Activated CD8-positive, alpha-beta memory T cell treated with anti-CD3 and anti-CD28 coated beads, Interleukin-2, amount 50 U/mL, for 1 hour (primary cell): ENCODE measurements around the gene GGNBP2.

Experiments used
- DNase-seq: peaks from one replicate; pipeline ENCODE4 v3.0.0-alpha.2; 2020; ENCODE audit errors: extremely low read depth

The GGNBP2 gene

GRCh38 chr17:36550491-36551417 is 6.0 kb downstream of the GGNBP2 start:
- no peak for DNase-seq

GRCh38 chr17:36553459-36553858 is 8.7 kb downstream of the GGNBP2 start:
- DNase-seq, result no peak

DNA sequence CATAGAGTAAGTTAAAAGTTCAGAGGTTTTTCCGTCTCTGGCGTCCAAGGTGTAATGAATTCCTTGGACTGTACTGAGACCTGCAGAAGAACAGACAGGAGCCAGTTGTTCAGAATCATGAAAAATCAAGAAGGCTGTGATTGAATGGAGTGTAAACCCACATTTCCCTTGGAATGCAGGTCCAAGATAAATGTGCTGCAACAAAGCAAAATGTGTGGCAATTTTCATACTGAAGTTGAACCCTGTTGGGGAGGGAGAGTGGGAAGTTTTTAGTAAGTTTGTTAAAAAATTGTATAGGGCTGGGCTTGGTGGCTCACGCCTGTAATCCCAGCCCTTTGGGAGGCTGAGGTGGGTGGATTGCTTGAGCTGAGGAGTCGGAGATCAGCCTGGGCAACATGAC is 21.4 kb downstream of the GGNBP2 start:
- DNase-seq, result no peak

- no peak for DNase-seq
Observed at GRCh38 chr17:36575028-36575427, 30.3 kb downstream of the GGNBP2 start.

GRCh38 chr17:36576793-36577192 is 32.1 kb downstream of the GGNBP2 start:
- DNase-seq, result no peak

DNA sequence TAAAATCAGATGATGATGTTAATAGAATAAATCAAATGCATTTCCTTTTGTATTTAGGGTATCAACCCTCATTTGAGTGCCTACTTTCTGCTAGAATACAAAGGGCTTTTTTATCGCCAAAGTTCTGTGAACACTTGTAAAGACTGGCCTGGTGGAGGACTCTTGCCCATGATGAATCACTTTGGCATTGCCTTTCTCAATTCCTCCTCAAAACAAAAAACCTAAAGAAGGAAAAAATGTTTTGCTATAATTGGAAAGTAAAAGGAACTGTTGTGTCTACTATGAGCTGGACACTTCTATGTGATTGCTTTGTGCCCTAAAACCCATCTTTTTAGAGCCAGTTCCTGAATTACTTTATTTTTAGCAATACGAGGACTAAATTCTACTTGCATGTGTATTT is 34.0 kb downstream of the GGNBP2 start:
- DNase-seq, result no peak

DNA sequence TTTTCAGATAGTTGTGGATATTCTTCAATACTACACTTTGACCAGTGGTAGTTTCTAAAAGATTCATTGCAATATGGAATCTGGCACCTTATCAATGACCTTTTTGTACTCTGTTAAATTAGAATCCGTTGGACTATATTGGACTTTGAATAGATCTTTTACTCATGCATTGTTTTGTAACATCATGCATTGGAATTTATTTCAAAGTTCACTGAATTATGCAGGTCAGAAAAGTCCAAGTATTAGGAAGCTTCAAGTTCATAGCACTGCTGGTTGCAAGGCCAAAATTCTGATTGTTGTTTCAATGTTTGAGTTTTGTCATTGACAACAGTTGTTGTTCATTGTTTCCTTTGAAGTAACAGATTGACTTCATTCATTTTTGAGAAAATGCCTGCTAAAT is 39.1 kb downstream of the GGNBP2 start:
- no peak for DNase-seq

GRCh38 chr17:36586138-36586537 is 41.4 kb downstream of the GGNBP2 start:
- no peak for DNase-seq

DNA sequence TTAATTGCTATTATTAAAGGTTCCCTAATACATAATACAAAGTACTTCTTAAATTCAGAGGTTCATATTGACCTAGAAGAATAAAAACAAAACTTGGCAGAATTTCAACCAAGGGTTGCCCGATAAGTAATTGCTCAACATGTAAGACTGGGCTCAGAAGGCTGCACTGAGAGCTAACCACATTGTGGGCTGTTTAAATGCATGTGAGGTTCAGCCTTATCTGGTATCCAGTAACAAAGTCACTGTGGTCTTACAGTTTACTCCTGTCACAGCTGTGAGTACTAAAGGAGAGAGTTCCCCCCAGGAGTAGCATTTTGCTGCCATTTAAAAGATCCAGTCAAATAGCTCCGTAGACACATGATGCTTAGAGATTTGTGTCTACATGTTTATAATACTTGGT is 45.4 kb downstream of the GGNBP2 start:
- no peak for DNase-seq

DNA sequence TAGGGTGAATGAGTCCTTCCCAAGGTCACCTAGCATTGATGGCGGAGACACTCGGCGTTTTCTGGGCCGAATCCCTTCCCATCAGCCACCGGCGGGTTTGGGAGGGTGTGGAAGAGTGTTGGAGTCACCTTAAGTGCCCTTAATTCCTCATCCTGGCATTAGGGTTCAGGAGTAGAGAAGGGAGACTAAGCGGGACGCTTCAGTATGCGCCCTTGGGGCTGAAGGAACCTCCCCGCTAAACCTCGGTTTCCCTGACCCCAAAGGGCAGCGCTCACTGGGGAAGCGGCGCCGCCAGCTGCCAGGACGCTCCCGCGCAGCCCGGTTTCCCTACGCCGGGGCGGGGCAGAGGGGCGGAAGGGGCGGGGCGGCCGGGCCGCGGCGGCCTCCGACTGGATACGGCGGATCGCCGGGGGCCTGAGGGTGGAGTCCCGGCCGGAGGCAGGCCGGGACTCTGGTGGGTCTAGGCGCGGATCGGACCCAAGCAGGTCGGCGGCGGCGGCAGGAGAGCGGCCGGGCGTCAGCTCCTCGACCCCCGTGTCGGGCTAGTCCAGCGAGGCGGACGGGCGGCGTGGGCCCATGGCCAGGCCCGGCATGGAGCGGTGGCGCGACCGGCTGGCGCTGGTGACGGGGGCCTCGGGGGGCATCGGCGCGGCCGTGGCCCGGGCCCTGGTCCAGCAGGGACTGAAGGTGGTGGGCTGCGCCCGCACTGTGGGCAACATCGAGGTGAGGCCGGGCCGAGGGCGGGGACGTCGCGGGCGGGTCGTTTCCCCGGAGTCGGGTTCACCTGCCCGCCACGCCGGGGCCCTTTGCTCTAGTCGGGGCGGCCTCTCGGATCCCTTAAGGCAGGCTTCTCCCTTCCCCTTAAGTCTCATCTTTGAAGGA is 47.0 kb downstream of the GGNBP2 start, which contains the start of gene DHRS11:
DHRS11 (plus strand) TSS at position 446 of the 882 bp plus-strand sequence; CDS start at position 577, 131 bp downstream.
- DNase-seq, result no peak

DNA sequence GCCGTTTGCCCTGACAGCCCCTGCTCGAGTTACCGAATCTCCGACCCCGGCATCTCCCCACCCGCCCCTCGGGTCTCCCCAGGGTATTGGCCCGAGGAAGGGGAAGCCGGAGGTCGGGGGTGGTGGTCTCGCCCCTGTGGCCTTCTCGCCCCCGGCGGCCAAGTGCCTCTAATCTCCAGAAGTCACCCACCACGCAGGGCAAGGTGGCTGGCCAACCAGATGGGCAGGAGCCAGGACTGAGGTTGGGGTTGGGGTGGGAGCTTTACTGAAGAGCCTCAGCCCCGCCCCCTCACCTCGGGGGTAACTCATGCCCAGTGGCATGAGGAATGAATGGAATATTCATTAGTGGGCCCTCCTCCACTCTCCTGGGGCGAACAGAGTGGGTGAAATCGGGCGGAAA is 47.6 kb downstream of the GGNBP2 start:
- no peak for DNase-seq

- no peak for DNase-seq
Observed at GRCh38 chr17:36592716-36593321, 48.1 kb downstream of the GGNBP2 start.

GRCh38 chr17:36593656-36594316 is 49.1 kb downstream of the GGNBP2 start:
- DNase-seq, result no peak

- DNase-seq, result no peak
Observed at GRCh38 chr17:36594626-36595401, 50.1 kb downstream of the GGNBP2 start.

DNA sequence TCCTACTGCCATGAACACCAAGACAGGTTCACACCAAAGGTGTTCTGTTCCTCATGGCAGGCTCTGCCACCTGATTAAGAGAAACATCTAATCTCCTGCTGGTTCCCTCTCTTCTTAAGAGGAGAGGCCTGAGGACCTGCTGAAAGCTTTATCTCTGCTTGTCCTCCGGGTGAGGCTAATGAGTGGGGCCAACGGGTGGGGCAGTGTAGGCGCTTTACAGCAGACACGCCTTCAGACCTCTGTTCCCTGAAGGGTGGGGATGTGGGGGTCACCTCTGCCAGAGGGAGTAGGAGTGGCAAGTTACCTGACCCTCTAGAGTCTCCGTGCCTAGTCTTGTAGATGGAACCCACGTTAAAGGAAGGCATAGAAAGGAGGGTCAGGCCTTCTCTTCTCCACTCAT is 52.5 kb downstream of the GGNBP2 start:
- no peak for DNase-seq

GRCh38 chr17:36597866-36598777 is 53.4 kb downstream of the GGNBP2 start:
- no peak for DNase-seq

DNA sequence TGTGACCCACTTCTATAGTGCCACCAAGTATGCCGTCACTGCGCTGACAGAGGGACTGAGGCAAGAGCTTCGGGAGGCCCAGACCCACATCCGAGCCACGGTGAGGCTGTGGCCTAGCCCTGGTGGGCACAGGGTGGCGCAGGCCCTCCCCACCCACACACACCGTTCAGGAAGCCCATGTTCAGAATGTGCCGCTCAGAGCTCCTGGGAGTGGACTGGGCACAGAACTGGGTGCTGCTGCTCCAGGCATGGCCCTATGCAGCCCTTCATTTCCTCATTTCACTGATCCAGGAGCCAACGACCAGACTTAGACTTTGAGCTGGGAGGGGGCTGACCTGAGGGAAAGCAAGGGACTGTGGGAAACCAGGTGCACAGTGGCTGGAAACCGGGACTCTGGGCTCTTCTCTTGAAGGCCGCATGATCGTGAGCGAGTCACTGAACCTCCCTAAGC is 54.3 kb downstream of the GGNBP2 start:
- DNase-seq, result no peak

- DNase-seq, result no peak
Observed at GRCh38 chr17:36599546-36600250, 55.0 kb downstream of the GGNBP2 start.

DNA sequence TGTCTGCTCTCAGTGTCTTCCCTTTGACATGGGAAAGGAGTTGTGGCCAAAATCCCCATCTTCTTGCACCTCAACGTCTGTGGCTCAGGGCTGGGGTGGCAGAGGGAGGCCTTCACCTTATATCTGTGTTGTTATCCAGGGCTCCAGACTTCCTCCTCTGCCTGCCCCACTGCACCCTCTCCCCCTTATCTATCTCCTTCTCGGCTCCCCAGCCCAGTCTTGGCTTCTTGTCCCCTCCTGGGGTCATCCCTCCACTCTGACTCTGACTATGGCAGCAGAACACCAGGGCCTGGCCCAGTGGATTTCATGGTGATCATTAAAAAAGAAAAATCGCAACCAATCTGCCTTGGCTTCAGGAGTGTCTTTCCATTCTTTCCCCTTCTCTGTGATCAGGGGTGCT is 55.7 kb downstream of the GGNBP2 start:
- DNase-seq, result no peak
